ENCODE measurements around the gene RAB5B. TPM values are rescaled to one million over a fixed set of nuclear protein-coding genes. Genes with fewer than 3 reads are reported as not detected.
"Not testable (repeated sequence)": the region's sequence is repeated elsewhere in the genome, so short reads cannot be mapped to it uniquely, and the experiment has no call there.

Gene RAB5B
- total RNA-seq, 1 donor from 2014 or later = 77.1 TPM

DNA sequence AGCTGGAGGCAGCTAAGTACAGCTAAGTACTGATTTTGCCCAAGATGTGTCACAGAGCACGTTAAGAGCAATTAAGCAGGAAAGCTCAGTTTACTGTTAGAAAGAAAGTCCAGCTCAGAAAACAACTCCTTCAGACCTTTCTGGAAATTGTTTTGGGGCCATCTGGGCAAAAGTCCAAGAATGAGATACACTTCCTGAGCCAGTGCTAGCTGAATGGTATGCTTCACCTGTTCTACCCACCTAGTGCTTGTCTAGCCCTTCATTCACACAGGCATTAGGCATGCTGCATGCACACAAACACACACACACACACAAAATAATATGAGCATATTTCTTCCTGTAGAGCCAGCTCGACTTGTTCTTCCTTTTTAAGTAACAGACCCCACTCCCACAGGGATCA is 40.3 kb downstream of the RAB5B start:
- peak; percentile 25 for DNase-seq

DNA sequence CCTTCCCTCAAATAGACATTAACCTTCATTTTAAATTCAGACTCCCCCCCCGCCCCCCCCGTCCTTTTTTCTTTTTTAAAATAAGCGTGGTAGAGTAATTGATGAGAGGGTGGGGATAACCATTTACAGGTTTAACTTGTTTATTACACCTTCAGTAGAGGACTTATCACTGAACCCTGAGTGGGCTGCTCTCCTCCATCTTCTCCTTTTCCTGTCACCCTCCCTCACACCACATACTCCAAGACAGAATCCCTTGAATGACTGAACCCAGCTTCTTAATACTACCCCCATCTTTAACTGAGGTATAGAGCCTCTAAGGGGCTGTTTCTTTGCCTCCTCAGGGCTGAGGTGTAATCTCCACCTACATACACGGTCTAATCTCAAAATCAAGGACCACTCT is 43.3 kb downstream of the RAB5B start:
- no peak for DNase-seq

DNA sequence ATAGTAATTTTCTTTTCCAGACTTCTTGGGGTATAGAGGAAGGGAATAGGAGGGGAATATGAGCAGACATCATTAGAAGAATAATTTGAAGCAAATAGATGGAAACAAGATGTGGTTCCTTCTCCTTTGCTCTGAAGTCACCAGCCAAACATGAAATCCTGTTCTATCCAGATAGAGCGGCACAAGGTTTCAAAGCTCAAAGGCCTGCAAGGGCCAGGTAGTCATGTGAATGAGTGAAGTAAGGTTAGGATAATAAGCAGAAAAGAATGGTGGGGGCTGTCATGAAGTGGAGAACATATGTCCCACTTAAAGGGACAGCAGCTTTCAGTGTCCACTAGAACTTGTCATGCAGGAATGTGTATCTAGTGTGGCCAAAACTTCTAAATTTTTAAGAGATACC is 44.5 kb downstream of the RAB5B start:
- DNase-seq = no peak

DNA sequence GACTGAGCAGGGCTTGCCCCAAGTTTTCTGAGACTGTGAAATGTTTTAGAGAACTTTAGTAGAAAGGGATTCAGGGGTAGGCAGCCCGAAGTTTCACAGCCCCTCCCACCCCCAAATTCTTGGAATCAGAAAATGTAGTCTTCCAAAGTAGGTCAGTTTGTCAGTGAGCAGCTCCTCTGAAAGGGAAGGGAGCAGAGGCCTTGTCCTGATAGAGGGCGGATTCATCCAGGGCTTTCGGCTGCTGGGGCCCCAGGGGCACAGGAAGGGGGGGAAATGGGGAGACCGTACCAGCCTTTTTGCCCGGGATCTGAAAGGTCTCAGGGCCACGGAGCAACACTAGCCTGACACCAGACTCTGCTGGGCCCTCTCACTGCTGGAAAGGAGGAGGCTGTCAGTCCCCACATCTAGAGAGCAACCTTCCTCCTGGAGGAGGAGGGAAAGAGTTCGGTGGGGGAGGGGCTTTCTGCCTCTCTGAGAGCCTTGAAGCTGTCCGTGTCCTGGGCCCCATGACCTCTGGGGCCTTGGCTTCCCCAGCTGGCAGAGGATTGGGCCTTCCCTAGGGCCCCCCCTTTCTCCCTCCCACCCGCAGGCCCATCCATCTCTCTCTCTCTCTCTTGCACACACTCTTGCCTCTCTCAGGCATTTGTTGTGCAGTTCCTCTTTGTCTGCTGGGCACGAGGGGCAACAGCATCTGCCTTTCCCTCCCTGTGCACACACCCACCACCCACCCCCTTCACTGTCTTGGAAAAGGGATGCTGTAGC is 46.7 kb downstream of the RAB5B start, which contains the start of gene IKZF4:
IKZF4 (plus strand) TSS at position 621 of the 762 bp plus-strand sequence. CDS start 451 bp downstream, outside the sequence.
- peak; percentile 78 for DNase-seq

DNA sequence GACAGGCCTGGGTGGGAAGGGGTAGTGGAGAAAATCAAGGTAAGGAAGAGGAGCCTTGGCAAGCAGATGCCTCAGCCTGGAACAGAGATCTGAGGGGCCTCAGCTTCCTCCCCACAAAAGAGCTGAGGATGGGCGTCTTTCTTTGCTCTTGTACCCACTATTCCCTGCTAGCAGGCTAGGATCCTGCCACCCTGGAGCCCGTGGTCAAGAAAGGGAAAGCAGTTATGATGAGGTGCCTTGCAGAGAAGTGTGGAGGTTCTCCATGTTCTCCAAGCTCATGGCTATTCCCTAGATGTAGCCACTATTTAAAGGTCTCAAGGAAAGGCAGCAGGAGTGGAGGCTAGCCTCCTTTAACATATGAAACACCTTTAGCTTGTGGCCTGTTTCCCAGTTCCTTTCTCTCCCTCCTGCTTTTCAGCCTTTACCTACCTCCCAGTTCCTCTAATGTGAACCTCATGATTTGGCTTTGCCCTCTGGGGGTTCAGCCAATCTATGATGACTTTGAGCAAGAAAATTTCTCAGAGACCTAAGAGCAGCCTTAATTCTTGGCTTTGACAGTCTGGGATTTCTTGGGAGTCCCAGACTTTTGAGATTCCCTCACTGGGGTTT is 48.1 kb downstream of the RAB5B start:
- DNase-seq = peak; percentile 22

DNA sequence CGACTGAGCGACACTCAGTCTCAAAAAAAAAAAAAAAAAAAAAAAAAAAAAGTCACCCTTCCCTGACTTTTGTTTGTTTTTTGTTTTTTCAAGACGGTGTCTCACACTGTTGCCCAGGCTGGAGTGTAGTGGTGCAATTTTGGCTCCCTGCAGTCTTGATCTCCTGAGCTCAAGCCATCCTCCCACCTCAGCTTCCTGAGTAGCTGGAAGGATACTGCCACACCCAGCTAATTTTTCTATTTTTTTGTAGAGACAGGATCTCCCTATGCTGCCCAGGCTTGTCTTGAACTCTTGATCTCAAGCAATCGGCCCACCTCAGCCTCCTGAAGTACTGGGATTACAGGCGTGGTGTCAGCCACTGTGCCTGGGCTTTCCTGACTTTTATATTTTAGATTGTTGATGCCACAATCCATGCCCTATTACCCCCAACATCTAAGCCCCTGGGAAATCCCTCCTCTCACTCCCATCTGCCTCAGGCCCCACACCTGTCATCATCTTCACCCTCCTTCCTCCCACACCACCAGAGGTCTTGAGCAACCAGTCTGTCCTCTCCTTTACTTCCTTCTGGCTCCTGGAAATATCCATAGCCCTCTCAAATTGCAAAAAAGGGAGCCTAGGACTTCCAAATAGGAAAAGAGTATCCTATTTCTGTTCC is 54.8 kb downstream of the RAB5B start:
- no peak for DNase-seq

DNA sequence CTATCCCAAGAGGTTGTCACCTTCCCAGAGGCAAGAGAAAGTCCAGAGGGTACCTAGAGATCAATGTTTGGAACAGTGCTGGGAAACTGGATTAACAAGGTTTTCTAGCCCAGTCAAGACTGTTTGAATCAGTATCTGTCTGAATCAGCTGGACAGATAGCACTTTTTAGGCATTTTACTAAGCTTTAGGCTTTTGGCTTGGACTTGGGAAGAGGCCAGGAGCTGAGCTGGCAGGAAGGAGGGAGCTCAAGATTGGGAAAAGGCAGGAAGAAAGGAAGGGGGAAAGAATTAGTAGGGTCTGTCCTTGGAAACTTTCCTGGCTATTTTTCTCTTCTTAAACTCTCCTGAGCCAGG is 55.3 kb downstream of the RAB5B start:
- DNase-seq = no peak

DNA sequence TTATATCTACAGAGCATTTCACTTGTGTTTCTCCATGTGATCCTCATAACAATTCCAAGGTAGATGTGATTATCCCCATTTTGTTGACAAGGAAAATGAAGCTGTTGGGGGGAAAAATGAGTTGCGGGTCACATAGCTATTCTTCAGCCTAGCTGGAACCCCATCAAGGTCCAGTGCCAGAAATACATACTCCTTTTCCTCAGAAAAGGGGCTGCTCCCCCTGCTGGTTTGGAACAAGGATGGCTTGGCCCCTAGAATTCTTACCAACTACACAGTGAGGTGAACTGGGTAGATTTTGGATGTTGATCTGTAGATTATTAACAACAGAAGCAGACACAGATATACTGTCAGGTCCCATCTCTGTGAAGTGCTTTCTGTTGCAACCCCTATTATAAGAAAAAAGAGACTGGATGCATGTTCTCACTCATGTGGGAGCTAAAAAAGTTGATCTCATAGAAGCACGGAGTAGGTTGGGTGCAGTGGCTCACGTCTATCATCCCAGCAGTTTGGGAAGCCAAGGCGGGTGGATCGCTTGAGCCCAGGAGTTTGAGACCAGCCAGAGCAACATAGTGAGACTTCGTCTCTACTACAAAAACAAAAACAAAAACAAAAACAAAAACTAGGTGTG is 55.9 kb downstream of the RAB5B start:
- peak; percentile 80 for DNase-seq

DNA sequence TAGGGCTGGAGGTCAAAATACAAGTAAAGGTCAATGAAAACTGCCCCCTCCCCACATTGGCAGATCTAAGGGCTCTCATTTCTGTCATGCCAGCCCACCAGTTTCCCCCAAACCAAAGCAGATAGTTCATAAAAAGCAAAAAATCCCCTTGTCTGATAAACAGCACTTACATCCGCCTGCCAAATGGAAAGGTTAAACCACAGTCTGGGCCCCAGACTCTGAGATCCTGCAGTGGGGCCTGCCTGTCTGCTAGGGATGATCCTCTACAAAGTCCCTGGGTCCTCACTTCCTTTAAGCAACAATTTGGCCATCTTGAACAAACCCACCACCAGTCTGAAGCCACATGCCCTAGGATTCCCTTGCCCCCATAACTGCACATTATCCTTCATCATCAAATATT is 58.1 kb downstream of the RAB5B start:
- DNase-seq = no peak

DNA sequence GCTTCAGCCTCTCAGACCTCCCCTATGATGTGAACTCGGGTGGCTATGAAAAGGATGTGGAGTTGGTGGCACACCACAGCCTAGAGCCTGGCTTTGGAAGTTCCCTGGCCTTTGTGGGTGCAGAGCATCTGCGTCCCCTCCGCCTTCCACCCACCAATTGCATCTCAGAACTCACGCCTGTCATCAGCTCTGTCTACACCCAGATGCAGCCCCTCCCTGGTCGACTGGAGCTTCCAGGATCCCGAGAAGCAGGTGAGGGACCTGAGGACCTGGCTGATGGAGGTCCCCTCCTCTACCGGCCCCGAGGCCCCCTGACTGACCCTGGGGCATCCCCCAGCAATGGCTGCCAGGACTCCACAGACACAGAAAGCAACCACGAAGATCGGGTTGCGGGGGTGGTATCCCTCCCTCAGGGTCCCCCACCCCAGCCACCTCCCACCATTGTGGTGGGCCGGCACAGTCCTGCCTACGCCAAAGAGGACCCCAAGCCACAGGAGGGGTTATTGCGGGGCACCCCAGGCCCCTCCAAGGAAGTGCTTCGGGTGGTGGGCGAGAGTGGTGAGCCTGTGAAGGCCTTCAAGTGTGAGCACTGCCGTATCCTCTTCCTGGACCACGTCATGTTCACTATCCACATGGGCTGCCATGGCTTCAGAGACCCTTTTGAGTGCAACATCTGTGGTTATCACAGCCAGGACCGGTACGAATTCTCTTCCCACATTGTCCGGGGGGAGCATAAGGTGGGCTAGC is 60.9 kb downstream of the RAB5B start:
- DNase-seq = no peak

DNA sequence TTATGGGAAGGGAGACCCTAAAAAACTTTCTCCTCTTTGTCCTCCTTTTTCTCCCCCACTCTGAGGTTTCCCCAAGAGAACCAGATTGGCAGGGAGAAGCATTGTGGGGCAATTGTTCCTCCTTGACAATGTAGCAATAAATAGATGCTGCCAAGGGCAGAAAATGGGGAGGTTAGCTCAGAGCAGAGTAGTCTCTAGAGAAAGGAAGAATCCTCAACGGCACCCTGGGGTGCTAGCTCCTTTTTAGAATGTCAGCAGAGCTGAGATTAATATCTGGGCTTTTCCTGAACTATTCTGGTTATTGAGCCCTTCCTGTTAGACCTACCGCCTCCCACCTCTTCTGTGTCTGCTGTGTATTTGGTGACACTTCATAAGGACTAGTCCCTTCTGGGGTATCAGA is 63.3 kb downstream of the RAB5B start:
- DNase-seq = no peak

DNA sequence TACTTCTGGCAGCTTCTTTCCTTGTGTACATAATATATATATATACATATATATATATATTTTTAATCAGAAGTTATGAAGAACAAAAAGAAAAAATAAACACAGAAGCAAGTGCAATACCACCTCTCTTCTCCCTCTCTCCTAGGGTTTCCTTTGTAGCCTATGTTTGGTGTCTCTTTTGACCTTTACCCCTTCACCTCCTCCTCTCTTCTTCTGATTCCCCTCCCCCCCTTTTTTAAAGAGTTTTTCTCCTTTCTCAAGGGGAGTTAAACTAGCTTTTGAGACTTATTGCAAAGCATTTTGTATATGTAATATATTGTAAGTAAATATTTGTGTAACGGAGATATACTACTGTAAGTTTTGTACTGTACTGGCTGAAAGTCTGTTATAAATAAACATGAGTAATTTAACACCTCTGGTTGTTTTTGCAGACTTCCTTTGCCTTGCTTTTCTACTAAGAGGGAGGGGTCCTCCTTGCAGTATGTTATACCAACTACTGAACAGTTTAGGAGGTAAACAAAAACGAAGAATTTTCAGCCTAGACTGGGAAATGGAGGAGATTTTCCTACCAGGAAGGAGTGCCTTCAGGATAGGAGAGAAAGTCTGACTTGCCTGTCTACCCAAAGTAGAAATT is 64.3 kb downstream of the RAB5B start:
- DNase-seq = no peak

DNA sequence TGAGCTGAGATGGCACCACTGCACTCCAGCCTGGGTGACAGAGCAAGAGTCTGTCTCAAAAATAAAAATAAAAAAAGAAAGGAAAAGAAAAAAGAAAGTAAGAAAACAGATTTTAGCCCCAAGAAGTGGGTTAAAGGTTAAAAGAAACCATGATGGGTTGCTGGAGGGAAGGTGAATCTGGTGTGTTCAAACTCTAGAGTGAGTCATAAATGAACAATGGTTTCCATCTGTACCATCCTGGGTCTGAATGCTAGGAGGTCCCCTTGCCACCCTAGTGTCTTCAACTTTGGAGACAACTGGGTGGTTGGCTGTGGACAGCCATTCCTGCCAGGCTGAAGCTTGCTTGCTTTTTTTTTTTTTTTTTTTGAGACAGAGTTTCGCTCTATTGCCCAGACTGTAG is 66.3 kb downstream of the RAB5B start:
- no peak for DNase-seq

DNA sequence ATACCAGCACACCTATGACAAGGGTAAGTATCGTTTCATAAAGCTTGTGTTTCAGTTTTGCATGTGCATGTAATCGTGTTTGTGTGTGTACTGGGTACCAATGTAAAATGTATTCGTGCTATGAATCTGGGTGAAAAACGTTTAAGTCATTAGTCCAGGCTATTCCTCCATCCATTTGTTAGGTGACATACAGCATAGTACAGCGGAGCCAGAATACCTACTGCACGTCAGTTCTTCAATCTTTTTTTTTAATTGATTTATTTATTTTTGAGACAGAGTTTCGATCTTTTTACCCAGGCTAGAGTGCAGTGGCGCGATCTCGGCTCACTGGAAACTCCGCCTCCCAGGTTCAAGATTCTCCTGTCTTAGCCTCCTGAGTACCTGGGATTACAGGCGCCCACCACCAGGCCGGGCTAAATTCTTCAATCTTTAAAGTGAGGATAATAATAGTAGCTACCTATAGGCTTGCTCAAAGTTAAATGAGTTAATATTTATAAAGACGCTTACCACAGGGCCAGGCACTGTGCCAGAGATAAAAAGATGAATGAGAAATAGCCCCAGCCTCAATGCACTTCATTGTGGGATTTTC is 67.2 kb downstream of the RAB5B start:
- DNase-seq = no peak

DNA sequence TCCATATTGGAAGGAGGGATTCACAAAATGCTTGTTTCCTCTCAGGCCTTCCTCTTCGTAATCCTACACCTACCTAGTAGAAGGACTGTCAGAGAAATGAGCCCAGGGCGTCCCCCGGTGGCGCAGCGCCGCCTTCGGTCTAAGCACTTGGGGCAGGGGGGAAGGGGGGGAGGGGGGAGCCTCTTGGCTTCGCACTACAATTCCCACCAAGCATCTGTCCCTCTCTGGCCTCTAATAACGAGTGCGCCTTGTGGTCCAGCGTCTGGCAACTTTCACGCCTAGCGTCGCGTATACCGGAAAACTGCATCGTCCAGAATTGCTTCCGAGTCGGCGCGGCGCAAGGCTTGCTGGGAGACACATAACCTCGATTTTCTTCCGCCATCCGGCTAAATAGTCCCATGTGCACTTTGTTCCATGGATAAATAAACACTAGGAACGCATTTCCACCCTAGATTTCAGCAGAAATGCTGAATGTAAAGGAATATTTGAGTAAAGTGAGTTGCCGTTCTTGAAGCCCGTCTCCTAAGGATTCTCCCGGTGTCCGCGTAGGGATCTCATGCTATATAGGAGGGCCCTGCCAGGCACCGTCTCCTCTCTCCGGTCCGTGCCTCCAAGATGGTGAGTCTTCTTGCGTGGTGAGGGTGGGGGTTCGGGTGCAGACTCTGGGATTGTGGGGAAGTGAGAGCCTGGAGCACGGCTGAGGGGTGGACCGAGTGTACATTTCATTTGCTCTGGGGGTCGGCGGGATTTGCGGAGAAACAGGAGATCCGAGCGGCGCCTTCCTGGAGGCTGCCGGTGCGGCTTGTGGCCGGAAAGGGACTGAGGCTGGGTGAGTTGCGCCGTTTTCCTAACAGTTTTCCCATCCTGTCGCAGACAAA is 67.9 kb downstream of the RAB5B start, which contains the start of gene RPS26:
RPS26 (plus strand) TSS at position 367 of the 878 bp plus-strand sequence; CDS start at position 616, 249 bp downstream.
- peak; percentile 100 for DNase-seq

DNA sequence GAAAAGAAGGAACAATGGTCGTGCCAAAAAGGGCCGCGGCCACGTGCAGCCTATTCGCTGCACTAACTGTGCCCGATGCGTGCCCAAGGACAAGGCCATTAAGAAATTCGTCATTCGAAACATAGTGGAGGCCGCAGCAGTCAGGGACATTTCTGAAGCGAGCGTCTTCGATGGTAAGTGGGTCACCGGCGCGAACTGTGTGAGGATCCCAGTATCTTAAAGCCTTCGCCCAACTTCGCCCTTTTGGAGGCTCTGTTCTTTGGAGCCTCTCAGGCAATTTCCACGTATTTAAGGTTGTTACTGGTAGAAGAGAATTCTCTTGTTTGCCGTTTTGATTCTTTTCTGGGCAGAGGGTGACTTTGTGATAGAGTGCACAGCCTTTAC is 68.5 kb downstream of the RAB5B start:
- not testable (repeated sequence) for DNase-seq

DNA sequence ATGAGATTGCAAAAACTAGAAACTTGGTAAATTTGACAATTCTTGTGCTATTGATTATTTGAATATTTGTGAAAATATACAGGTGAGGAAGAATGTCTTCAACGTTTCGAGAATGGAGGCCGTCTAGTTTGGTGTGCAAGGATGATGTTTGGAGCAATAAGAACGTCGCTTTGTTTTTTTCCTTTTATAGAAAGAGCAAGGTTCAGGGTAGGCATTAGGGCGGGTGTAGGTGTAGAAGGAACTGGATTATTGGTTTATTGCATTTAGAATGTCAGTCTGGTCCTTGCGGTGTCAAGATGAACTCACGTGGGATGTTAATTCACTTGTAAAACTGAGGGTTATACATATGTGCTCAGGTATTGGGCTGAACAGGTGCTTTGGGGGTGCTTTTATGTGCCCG is 69.0 kb downstream of the RAB5B start:
- DNase-seq = no peak
